Bone marrow (tissue), 2 donors: ENCODE data around the gene SLAMF9.
A peak's percentile ranks its signal among the peaks of the same experiment; 100 is the strongest.

ENCODE experiments used
- DNase-seq, 2 donors: peaks; one replicate each; lab custom pipeline; 2025; lab: John Stamatoyannopoulos, UW

Gene SLAMF9

GRCh38 chr1:159953536-159954515, at the start of gene SLAMF9:
SLAMF9 (minus strand) TSS chr1:159954237; CDS start chr1:159954137, 100 bp downstream.
- DNase-seq: no peak

- DNase-seq: no peak
These were observed 47.4 kb upstream of the SLAMF9 start for GRCh38 chr1:160001440-160001839.

- DNase-seq: no peak
These were observed 45.2 kb upstream of the SLAMF9 start for GRCh38 chr1:159999204-159999603.

- DNase-seq: no peak
These were observed 42.6 kb upstream of the SLAMF9 start for GRCh38 chr1:159996653-159997052.

GRCh38 chr1:159994896-159995295, 40.9 kb upstream of the SLAMF9 start:
- DNase-seq: no peak

GRCh38 chr1:159993911-159994310, 39.9 kb upstream of the SLAMF9 start:
- no peak for DNase-seq

GRCh38 chr1:159992161-159992560, 38.1 kb upstream of the SLAMF9 start:
- no peak for DNase-seq

GRCh38 chr1:159991513-159991912, 37.5 kb upstream of the SLAMF9 start:
- peak in 1 of 2 donors; percentile 38 for DNase-seq

- no peak for DNase-seq
These were observed 36.0 kb upstream of the SLAMF9 start for GRCh38 chr1:159990005-159990404.

GRCh38 chr1:159989581-159989980, 35.5 kb upstream of the SLAMF9 start:
- DNase-seq: no peak

GRCh38 chr1:159988006-159988405, 34.0 kb upstream of the SLAMF9 start:
- no peak for DNase-seq

GRCh38 chr1:159987186-159987585, 33.1 kb upstream of the SLAMF9 start:
- DNase-seq: no peak

- no peak for DNase-seq
These were observed 32.5 kb upstream of the SLAMF9 start for GRCh38 chr1:159986531-159986930.

- no peak for DNase-seq
These were observed 32.1 kb upstream of the SLAMF9 start for GRCh38 chr1:159986093-159986492.

- no peak for DNase-seq
These were observed 31.4 kb upstream of the SLAMF9 start for GRCh38 chr1:159985473-159985872.

- no peak for DNase-seq
These were observed 29.6 kb upstream of the SLAMF9 start for GRCh38 chr1:159983681-159984080.

GRCh38 chr1:159982280-159982679, 28.2 kb upstream of the SLAMF9 start:
- no peak for DNase-seq

GRCh38 chr1:159981351-159982055, 27.5 kb upstream of the SLAMF9 start:
- DNase-seq: no peak

- no peak for DNase-seq
These were observed 26.7 kb upstream of the SLAMF9 start for GRCh38 chr1:159980786-159981185.

GRCh38 chr1:159980076-159980475, 26.0 kb upstream of the SLAMF9 start:
- DNase-seq: no peak

GRCh38 chr1:159979257-159979656, 25.2 kb upstream of the SLAMF9 start:
- DNase-seq: no peak

- DNase-seq: no peak
These were observed 24.0 kb upstream of the SLAMF9 start for GRCh38 chr1:159978107-159978398.
